Right cardiac atrium (tissue), 5 donors: Measurements from ENCODE around the gene ASPHD2. TPM values are rescaled to one million over a fixed set of nuclear protein-coding genes. Genes with fewer than 3 reads are reported as not detected.

ENCODE experiments used
- ATAC-seq, 2 donors: fragments of 200-7000 bp; cut with Tn5 transposase; one replicate each; pipeline versions ENCODE4 v1.8.0 to v1.9.1; 2020; ENCODE audit warnings: moderate library complexity in 2 of 2, mild to moderate bottlenecking in 1 of 2
- DNase-seq, 3 donors: peaks; one replicate each; pipeline ENCODE4 v3.0.0-alpha.2; 2020
- H3K27ac ChIP-seq: one replicate; pipeline ENCODE4 v1.5.1; 2013; ENCODE audit warnings: mild to moderate bottlenecking, low read length, control low read depth, moderate library complexity
- H3K27me3 ChIP-seq: one replicate; pipeline ENCODE4 v1.6.1; 2013; ENCODE audit not compliant: control insufficient read depth, insufficient read depth
- H3K4me1 ChIP-seq: one replicate; pipeline ENCODE4 v1.6.1; 2013; ENCODE audit warnings: low read length; ENCODE audit not compliant: control insufficient read depth, insufficient read depth
- H3K4me3 ChIP-seq: one replicate; pipeline ENCODE4 v1.5.1; 2013; ENCODE audit warnings: low read length, control low read depth
- H3K9me3 ChIP-seq: one replicate; pipeline ENCODE4 v1.6.1; 2013; ENCODE audit warnings: low read length; ENCODE audit not compliant: control insufficient read depth
- WGBS: extraction: QIAGEN DNeasy Blood & Tissue Kit; methylation state at CpG from one replicate; pipeline ENCODE4 v1.1.7; 2013; 5-methylcytosine and 5-hydroxymethylcytosine counted together
- intact Hi-C, 4 donors: fragments of 100-400 bp; cut with DNase I; formaldehyde crosslinking; loops; one replicate each; pipeline versions ENCODE4 v1.11.0 to v1.14.0; 2022 to 2023
- polyA plus RNA-seq: library from polyadenylated mRNA; stranded (reverse); fragments of 200-250 nt; gene quantifications from one replicate; pipeline ENCODE4 v1.2.3, GENCODE V29; 2013
- total RNA-seq, 4 donors: library from RNA; stranded (reverse); fragmentation: NEBNext Ultra II Directional; extraction: Animal tissue kit (Norgen Biotek cat#: 25700); gene quantifications; one replicate each; pipeline ENCODE4 v1.2.1, GENCODE V29; 2021
- donor health status: healthy with polysubstance abuse.
- donor health status: DM: no; HTN: yes; CAD: no.
- donor health status: DM: no; HTN: no; CAD: no.
- donor health status: DM: no; HTN: yes; CAD: no; lungs with severe emphysema.
- donor health status: DM: yes; HTN: yes; CAD: no.

ASPHD2 gene
- total and polyA plus RNA-seq, 5 donors: 0.05 to 0.50 (median 0.23) TPM

GRCh38 chr22:26462051-26462450, 33.0 kb downstream of the ASPHD2 start:
- ATAC-seq: no peak
- 91% methylated on average over 5 of the region's 5 CpGs for WGBS
- intact Hi-C loops: loop anchor here in 3 of 4 donors (5.0 kb wide), 2 partner anchors 60 to 65 kb away; no protein-coding TSS in a partner anchor

DNA sequence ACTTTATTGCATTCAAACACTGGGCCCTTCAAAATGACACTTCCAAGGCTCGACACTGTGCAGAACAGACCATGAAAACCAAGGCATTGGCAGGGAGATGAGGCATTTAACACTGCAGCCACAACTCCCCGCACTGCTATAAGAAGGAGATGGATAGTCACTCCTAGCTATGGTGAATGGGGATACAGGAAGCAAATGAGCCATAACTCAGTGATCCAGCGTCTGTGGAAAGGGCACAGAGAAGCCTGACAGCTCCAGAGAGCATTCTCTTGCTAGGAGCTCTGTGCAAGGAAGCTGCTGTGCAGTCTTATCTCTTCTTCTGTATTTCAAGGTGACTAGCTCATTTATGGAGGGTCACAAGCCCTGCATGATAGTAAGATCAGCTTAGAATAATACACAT, 33.6 kb downstream of the ASPHD2 start:
- H3K27me3 ChIP-seq: no peaks in the 10 kb centered on the region
- no peaks in the 10 kb centered on the region for H3K4me1 ChIP-seq
- DNase-seq: no peak
- no peak overlapping the region for H3K27ac ChIP-seq
- H3K4me3 ChIP-seq: no peak overlapping the region
- intact Hi-C loops: loop anchor here in 3 of 4 donors (5.0 kb wide), 2 partner anchors 60 to 65 kb away; no protein-coding TSS in a partner anchor
- no peak for ATAC-seq
- H3K9me3 ChIP-seq: no peaks in the 10 kb centered on the region
- WGBS: 88% methylated on average over 3 of the region's 3 CpGs

More at GRCh38 chr22:26462051-26462450, 33.0 kb downstream of the ASPHD2 start:
- Histone ChIP-seq H3K27ac (no peak overlapping the region), H3K27me3 (no peaks in the 10 kb centered on the region), H3K9me3 (no peaks in the 10 kb centered on the region), H3K4me3 (no peak overlapping the region), H3K4me1 (no peaks in the 10 kb centered on the region)
- DNase-seq: no peak

- DNase-seq: peak in 1 of 3 donors; percentile 21
Measured at GRCh38 chr22:26463101-26463661, 34.1 kb downstream of the ASPHD2 start.

DNA sequence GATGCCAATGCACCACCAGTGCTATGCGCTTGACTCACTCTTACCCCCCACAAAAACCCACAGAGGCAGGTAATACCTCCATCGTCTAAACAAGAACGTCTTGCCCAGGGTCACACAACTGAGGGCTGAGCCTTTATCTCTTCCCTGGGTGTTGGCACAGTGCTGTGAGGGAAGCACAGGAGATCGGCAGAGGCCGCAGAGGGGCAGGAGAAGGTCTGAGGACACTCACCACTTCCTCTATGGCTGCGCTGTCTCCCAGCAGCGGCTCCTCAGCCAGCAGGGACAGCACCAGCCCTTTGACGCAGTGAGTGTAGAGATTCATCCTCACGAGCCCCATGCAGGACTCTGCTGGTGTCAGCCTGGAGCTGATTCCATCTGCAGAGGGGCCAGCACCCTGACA, 34.6 kb downstream of the ASPHD2 start:
- peak in 1 of 2 donors; percentile 36 for ATAC-seq

More at GRCh38 chr22:26463101-26463661, 34.1 kb downstream of the ASPHD2 start:
- peak; percentile 62 to 72 for ATAC-seq
- H3K4me3 ChIP-seq: no peak overlapping the region
- H3K27me3 ChIP-seq: no peaks in the 10 kb centered on the region
- no peaks in the 10 kb centered on the region for H3K4me1 ChIP-seq
- intact Hi-C loops: loop anchor here in 3 of 4 donors (5.0 kb wide), 2 partner anchors 61 to 66 kb away; no protein-coding TSS in a partner anchor
- 65% methylated on average over 10 of the region's 10 CpGs for WGBS
- peak overlapping the region; percentile 5 for H3K27ac ChIP-seq
- H3K9me3 ChIP-seq: no peaks in the 10 kb centered on the region

DNA sequence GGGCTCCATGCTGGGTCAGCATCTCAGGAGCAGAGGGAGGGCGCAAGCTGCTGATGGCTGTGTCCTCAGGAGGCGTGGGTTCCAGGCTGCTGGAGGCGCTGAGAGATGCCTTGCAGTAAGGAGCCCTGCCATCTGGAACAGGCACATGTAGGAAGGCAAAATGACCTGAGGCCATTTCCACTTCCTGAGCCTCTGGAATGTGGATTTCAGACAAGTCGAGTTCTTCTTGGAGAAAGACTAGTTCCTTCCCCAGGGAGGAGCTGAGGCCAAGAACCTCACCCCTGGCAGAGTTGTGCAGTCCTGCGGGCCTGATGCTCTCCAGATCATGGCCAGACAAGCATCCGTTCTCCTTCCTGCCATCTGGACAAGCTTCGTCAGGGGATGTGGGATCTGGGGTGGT, 35.3 kb downstream of the ASPHD2 start:
- ATAC-seq (peak; percentile 57 to 58), DNase-seq (peak in 2 of 3 donors; percentile 44 to 81)
- Histone ChIP-seq H3K9me3 (no peaks in the 10 kb centered on the region), H3K4me1 (no peaks in the 10 kb centered on the region), H3K4me3 (no peak overlapping the region), H3K27me3 (no peaks in the 10 kb centered on the region), H3K27ac (peak overlapping the region; percentile 24)
- WGBS: 49% methylated on average over 7 of the region's 7 CpGs
- intact Hi-C loops: loop anchor here in 3 of 4 donors (5.0 kb wide), 2 partner anchors 62 to 67 kb away; no protein-coding TSS in a partner anchor

More for the DNA sequence above, 34.6 kb downstream of the ASPHD2 start:
- 71% methylated on average over 9 of the region's 9 CpGs for WGBS
- Histone ChIP-seq H3K9me3 (no peaks in the 10 kb centered on the region), H3K27me3 (no peaks in the 10 kb centered on the region), H3K4me3 (no peak overlapping the region), H3K27ac (peak overlapping the region; percentile 24), H3K4me1 (no peaks in the 10 kb centered on the region)
- intact Hi-C loops: loop anchor here in 3 of 4 donors (5.0 kb wide), 2 partner anchors 61 to 66 kb away; no protein-coding TSS in a partner anchor
- no peak for DNase-seq

DNA sequence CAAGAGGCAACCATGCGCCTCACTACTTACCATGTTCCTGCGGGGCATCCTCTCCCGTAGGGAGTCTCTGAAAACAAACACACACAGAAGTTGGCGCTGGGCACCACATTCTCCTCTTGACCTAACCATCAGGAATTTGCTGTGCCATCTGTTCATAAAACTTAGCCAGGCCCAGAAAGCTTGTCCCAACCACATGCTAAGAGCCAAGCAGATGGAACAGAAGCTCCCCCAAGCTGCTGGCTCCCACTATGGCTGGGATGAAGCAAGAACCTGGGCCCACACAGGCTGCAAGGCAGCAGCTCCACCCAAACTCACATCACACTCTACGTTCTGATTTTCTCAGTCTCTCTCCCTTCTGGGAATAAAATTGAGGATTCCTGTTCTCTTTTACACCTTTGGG, 37.1 kb downstream of the ASPHD2 start:
- DNase-seq (no peak), ATAC-seq (no peak)
- Histone ChIP-seq H3K27ac (no peak overlapping the region), H3K9me3 (no peaks in the 10 kb centered on the region), H3K4me1 (no peaks in the 10 kb centered on the region), H3K4me3 (no peak overlapping the region), H3K27me3 (no peaks in the 10 kb centered on the region)
- intact Hi-C loops: no loop called here
- 89% methylated on average over 5 of the region's 5 CpGs for WGBS

GRCh38 chr22:26470807-26471206, 41.7 kb downstream of the ASPHD2 start:
- Histone ChIP-seq H3K4me1 (no peaks in the 10 kb centered on the region), H3K9me3 (no peaks in the 10 kb centered on the region), H3K27ac (no peak overlapping the region), H3K4me3 (no peak overlapping the region), H3K27me3 (no peaks in the 10 kb centered on the region)
- ATAC-seq: no peak
- no peak for DNase-seq
- WGBS: 96% methylated on average over 2 of the region's 2 CpGs
- intact Hi-C loops: no loop called here

DNA sequence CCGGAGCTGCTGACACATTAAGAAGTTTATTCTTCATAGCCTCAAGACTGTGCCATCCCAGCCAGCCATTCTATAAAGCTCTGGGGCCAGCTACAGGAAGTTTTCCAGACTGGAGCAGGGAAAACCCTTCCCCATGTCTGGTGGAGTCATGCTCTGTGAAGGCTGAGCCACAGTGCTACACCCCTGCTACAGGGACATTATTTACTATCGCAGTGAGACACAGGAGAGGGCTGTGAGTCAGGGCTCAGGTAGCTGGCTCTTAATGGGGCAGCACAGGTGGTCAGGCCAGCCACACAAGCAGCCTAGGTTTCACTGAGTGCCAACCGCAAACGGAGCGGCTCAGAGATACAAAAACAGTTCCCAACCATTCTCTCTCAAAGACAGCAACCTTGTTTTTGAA, 42.5 kb downstream of the ASPHD2 start:
- no peaks in the 10 kb centered on the region for H3K4me1 ChIP-seq
- intact Hi-C loops: no loop called here
- H3K27me3 ChIP-seq: no peaks in the 10 kb centered on the region
- DNase-seq (no peak), ATAC-seq (peak; percentile 38 to 67)
- H3K27ac ChIP-seq: no peak overlapping the region
- no peaks in the 10 kb centered on the region for H3K9me3 ChIP-seq
- 82% methylated on average over 5 of the region's 5 CpGs for WGBS
- no peak overlapping the region for H3K4me3 ChIP-seq

DNA sequence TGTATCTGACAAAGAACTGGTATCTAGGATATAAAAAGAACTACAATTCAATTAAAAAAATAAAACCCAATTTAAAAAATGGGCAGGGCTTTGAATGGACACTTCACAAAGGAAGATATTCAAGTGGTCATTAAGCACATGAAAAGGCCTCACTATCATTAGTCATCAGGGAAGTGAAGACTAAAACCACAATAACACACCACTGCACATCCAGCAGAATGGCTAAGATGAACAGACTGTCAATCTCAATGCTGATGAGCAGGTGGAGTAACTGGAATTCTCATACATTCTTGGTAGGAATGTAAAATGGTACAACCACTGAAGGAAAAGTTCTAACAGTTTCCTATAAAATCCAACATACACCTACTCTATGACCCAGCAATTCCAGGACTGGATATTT, 45.6 kb downstream of the ASPHD2 start:
- H3K27ac ChIP-seq: no peak overlapping the region
- DNase-seq (no peak), ATAC-seq (no peak)
- H3K27me3 ChIP-seq: no peaks in the 10 kb centered on the region
- no peak overlapping the region for H3K4me3 ChIP-seq
- no peaks in the 10 kb centered on the region for H3K4me1 ChIP-seq
- intact Hi-C loops: no loop called here
- no peaks in the 10 kb centered on the region for H3K9me3 ChIP-seq

DNA sequence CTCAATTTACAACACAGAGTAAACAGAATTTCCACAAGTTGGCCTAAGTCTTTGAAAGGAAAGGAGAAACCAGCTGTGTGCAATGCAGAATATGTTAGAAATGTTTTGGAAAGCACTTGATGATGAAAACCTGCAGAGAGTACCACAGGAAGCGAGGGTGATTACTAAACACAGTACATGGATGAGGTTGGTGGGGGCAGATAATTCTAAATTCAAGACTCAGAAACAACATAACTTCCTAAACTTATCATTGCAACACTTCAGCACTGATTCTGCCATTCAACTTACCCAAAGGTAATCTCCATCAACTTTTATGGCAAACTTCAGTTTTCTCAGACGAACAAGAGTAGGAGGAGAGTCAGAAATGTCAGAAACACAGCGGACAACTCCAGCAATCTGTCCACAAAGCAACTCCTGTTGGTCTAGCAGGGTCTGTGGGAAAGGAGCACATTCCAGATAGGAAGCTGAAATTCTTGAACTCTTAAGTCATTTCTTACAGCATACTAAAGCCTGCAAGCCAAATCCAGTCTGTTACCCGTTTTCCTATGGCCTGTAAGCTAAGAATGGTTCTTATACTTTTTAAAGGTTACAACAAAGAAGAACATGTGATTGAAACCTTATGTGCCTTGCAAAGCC, 47.8 kb downstream of the ASPHD2 start:
- 75% methylated on average over 4 of the region's 4 CpGs for WGBS
- H3K4me3 ChIP-seq: no peak overlapping the region
- H3K27ac ChIP-seq: no peak overlapping the region
- no peak for ATAC-seq
- no peaks in the 10 kb centered on the region for H3K27me3 ChIP-seq
- intact Hi-C loops: no loop called here
- no peaks in the 10 kb centered on the region for H3K9me3 ChIP-seq
- H3K4me1 ChIP-seq: peaks cover 4% of the 10 kb centered on the region
- no peak for DNase-seq

GRCh38 chr22:26477341-26477731, 48.3 kb downstream of the ASPHD2 start:
- Histone ChIP-seq H3K27ac (no peak overlapping the region), H3K4me1 (peaks cover 4% of the 10 kb centered on the region), H3K4me3 (no peak overlapping the region), H3K27me3 (no peaks in the 10 kb centered on the region), H3K9me3 (no peaks in the 10 kb centered on the region)
- intact Hi-C loops: no loop called here
- ATAC-seq: no peak
- WGBS: 33% methylated on average over 4 of the region's 4 CpGs
- DNase-seq: no peak
